ENCODE measurements around the gene SLC39A9. TPM values are rescaled to one million over a fixed set of nuclear protein-coding genes. Genes with fewer than 3 reads are reported as not detected.

SLC39A9 gene
- total RNA-seq, 1 experiment from 2014 or later: 39.8 TPM

DNA sequence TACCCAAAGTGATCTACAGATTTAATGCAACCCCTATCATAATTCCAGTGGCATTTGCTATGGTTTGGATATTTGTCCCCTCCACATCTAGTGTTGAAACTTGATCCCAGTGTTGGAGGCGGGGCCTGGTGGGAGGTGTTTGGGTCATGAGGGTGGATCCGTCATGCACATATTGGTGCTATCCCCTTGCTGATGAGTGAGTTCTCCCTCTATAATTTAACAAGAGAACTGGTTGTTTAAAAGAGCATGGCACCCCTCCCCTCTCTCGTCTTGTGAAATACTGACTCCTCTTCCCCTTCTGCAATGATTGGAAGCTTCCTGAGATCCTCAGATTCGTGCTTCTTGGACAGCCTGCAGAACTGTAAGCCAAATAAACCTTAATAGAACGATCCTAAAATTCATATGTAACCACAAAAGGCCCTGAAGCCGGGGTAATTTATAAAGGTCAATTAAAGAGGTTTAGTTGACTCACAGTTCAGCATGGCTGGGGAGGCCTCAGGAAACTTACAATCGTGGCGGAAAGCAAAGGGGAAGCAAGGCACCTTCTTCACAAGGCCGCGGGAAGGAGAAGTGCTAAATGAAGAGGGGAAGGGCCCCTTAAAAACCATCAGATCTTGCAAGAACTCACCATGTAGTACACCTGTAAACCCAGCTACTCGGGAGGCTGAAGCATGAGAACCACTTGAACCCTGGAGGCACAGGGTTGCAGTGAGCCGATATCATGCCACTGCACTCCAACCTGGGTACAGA is 41.2 kb downstream of the SLC39A9 start:
- Histone ChIP-seq H3K79me1 (ENCODE audit: insufficient read depth, low read depth, low read length, poor library complexity, severe bottlenecking) (no peaks in the 10 kb centered on the region), H4K20me1 (ENCODE audit: control insufficient read depth, insufficient read depth, insufficient read length) (no peaks in the 10 kb centered on the region), H2BK12ac (ENCODE audit: insufficient read length, low read depth, low read length) (no peak overlapping the region), H3K56ac (ENCODE audit: insufficient read length, low read depth, low read length) (no peak overlapping the region), H3K27me3 (ENCODE audit: insufficient read depth, low read length) (no peaks in the 10 kb centered on the region), H4K5ac (ENCODE audit: insufficient read length, low read depth, low read length) (no peak overlapping the region), H2BK120ac (ENCODE audit: low read depth, low read length, poor library complexity, severe bottlenecking) (no peak overlapping the region), H3K9ac (ENCODE audit: extremely low read depth, insufficient read length, low read length) (no peak overlapping the region), H2BK20ac (ENCODE audit: low read depth, low read length, poor library complexity, severe bottlenecking) (no peak overlapping the region), H3K79me2 (ENCODE audit: insufficient read depth, low read length) (no peaks in the 10 kb centered on the region), H3K4me2 (ENCODE audit: insufficient read depth, insufficient read length, low read length) (no peak overlapping the region), H3K9me3 (ENCODE audit: control insufficient read depth, low read depth, low read length) (no peaks in the 10 kb centered on the region), H3K4me1 (ENCODE audit: insufficient read depth, low read length) (no peaks in the 10 kb centered on the region; the same call in 1 of the 2 replicates), H4K8ac (replicated peaks; ENCODE audit: insufficient read length, low read depth, low read length) (no peak overlapping the region), H3K18ac (ENCODE audit: insufficient read length, low read depth, low read length) (no peak overlapping the region), H4K91ac (ENCODE audit: insufficient read length, low read depth, low read length) (no peak overlapping the region), H3K23ac (ENCODE audit: insufficient read length, low read depth, low read length) (no peak overlapping the region), H3K27ac (ENCODE audit: insufficient read length, low read depth, low read length) (no peak overlapping the region), H2BK5ac (ENCODE audit: insufficient read length, low read length) (no peak overlapping the region), H2AK5ac (ENCODE audit: insufficient read length, low read length) (no peak overlapping the region), H3K4ac (ENCODE audit: low read depth, low read length) (no peak overlapping the region), H3K14ac (ENCODE audit: insufficient read depth, low read length) (no peak overlapping the region), H3T11ph (ENCODE audit: low read length) (no peak overlapping the region), H2AFZ (ENCODE audit: low read length) (no peak overlapping the region), H3K23me2 (ENCODE audit: insufficient read length, low read depth, low read length, poor library complexity, severe bottlenecking) (no peaks in the 10 kb centered on the region), H2BK15ac (ENCODE audit: low read depth, low read length) (no peak overlapping the region)
- Mint-ChIP-seq H3K4me3 (no peak overlapping the region), H3K4me1 (peaks cover 17 to 18% of the 10 kb centered on the region in 2 experiments), H3K27me3 (ENCODE audit: low read depth) (no peaks in the 10 kb centered on the region), H3K27ac (peak overlapping the region; percentile 9 to 82 (median 11); a peak in 5 of 7 replicates), H3K9me3 (no peaks in the 10 kb centered on the region), H3K36me3 (ENCODE audit: insufficient read depth in 1 of 3, low read depth in 3 of 3) (peaks cover 0 to 6% (median 3%) of the 10 kb centered on the region in 3 experiments; a peak in 6 of 7 replicates)
- WGBS (ENCODE audit: extremely low coverage, insufficient read length, low lambda C conversion rate): no CpG with 5 or more reads among the region's 12 CpGs
- TF ChIP-seq, protein P1, sequence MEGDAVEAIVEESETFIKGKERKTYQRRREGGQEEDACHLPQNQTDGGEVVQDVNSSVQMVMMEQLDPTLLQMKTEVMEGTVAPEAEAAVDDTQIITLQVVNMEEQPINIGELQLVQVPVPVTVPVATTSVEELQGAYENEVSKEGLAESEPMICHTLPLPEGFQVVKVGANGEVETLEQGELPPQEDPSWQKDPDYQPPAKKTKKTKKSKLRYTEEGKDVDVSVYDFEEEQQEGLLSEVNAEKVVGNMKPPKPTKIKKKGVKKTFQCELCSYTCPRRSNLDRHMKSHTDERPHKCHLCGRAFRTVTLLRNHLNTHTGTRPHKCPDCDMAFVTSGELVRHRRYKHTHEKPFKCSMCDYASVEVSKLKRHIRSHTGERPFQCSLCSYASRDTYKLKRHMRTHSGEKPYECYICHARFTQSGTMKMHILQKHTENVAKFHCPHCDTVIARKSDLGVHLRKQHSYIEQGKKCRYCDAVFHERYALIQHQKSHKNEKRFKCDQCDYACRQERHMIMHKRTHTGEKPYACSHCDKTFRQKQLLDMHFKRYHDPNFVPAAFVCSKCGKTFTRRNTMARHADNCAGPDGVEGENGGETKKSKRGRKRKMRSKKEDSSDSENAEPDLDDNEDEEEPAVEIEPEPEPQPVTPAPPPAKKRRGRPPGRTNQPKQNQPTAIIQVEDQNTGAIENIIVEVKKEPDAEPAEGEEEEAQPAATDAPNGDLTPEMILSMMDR (conservative IDR thresholded peaks at IDR 0.05): no peak
- DNase-seq: peak; percentile 56
